A673 (cell line): ENCODE data around the gene NTS. TPM values are rescaled to one million over a fixed set of nuclear protein-coding genes. Genes with fewer than 3 reads are reported as not detected.

ENCODE experiments used
- BruUV-seq: library from RNA; stranded (reverse); fragments of 400-500 nt; replicated peaks from 2 replicates; lab custom pipeline; 2021; lab: Mats Ljungman, UMichigan
- CTCF ChIA-PET: fragments of 300-600 bp; sonication (Branson Sonifier 250); formaldehyde crosslinking; loops from one replicate; lab custom pipeline; 2022; ENCODE audit warnings: antibody characterized with exemption; lab: Charles Lee
- POLR2A ChIA-PET: fragments of 300-600 bp; sonication (Branson Sonifier 250); formaldehyde crosslinking; loops from one replicate; lab custom pipeline; 2022; ENCODE audit warnings: antibody characterized with exemption; ENCODE audit not compliant: low non-redundant PET; lab: Charles Lee
- DNase-seq: peaks from one replicate; pipeline ENCODE4 v3.0.0-alpha.2; 2015; ENCODE audit warnings: low spot score
- H3K27ac ChIP-seq: fragments of 200-600 bp; sonication (generic); 2 replicates; pipeline ENCODE4 v1.5.1; 2016; ENCODE audit warnings: mixed run types, low read depth, mild to moderate bottlenecking, mixed read lengths, antibody characterized with exemption, low read length; ENCODE audit not compliant: poor library complexity, severe bottlenecking
- H3K27me3 ChIP-seq: fragments of 200-600 bp; sonication (generic); replicated peaks from 2 replicates; pipeline ENCODE4 v1.6.1; 2017; ENCODE audit warnings: mixed run types, low read depth, mild to moderate bottlenecking, mixed read lengths, antibody characterized with exemption, low read length; ENCODE audit not compliant: insufficient read depth, poor library complexity
- H3K36me3 ChIP-seq: fragments of 200-600 bp; sonication (generic); 2 replicates; pipeline ENCODE4 v1.6.1; 2016; ENCODE audit warnings: mixed run types, mild to moderate bottlenecking, mixed read lengths, antibody characterized with exemption, low read length; ENCODE audit not compliant: insufficient read depth, poor library complexity, severe bottlenecking
- H3K4me1 ChIP-seq: fragments of 200-600 bp; sonication (generic); 2 replicates; pipeline ENCODE4 v1.6.1; 2017; ENCODE audit warnings: mixed run types, mild to moderate bottlenecking, mixed read lengths, antibody characterized with exemption, low read length; ENCODE audit not compliant: insufficient read depth, poor library complexity, severe bottlenecking
- H3K4me3 ChIP-seq: fragments of 200-600 bp; sonication (generic); 2 replicates; pipeline ENCODE4 v1.5.1; 2016; ENCODE audit warnings: low read depth, mixed run types, mild to moderate bottlenecking, mixed read lengths, low read length; ENCODE audit not compliant: poor library complexity, severe bottlenecking
- H3K9me3 ChIP-seq: fragments of 200-600 bp; sonication (generic); 2 replicates; pipeline ENCODE4 v1.6.1; 2016; ENCODE audit warnings: mixed run types, low read depth, mild to moderate bottlenecking, mixed read lengths, antibody characterized with exemption, low read length; ENCODE audit not compliant: poor library complexity, severe bottlenecking
- CTCF ChIP-seq: fragments of 300-800, 200-600 bp; sonication (generic); conservative IDR thresholded peaks from 2 replicates; pipeline ENCODE4 v1.5.1; 2017; ENCODE audit warnings: low read depth, mild to moderate bottlenecking, antibody characterized with exemption, low read length, moderate library complexity, mixed read lengths
- EZH2 ChIP-seq: fragments of 200-600 bp; sonication (generic); IDR thresholded peaks from 2 replicates; pipeline ENCODE4 v1.6.1; 2017; ENCODE audit warnings: borderline replicate concordance, low read depth, mild to moderate bottlenecking, mixed read lengths, antibody characterized with exemption, low read length; ENCODE audit not compliant: poor library complexity, severe bottlenecking
- intact Hi-C: fragments of 100-400 bp; cut with micrococcal nuclease; formaldehyde crosslinking; loops from one replicate; pipeline ENCODE4 v1.10.0; 2022; ENCODE audit not compliant: unreplicated experiment
- total RNA-seq: library from RNA; stranded (reverse); gene quantifications from 2 replicates; pipeline ENCODE4 v1.2.3, GENCODE V29; 2021

NTS gene
- total RNA-seq, 1 experiment from 2014 or later, result 0.24 TPM

DNA sequence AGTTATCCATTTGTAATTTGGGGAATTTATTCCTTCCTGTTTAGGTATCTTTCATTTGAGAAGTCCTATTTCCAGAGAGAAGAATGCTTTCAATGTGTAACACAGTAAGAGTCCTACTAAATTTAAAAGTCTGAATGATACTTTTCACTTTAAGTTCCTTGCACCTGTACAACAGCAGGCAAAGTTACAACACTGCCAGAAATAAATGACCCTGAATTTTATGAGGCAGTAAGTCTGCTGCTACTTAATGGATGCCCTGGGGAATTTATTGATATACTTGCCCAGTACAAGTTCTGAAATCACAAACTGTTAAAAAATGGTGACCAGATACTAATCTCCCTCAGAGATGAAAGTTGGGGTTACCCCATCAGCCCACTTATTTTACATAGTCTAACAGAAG lies 53.1 kb downstream of the NTS start:
- ChIA-PET CTCF (no interaction called here), POLR2A (no interaction called here)
- no peak for DNase-seq
- peaks cover 3% of the 10 kb centered on the region for H3K4me1 ChIP-seq
- no peaks in the 10 kb centered on the region for H3K36me3 ChIP-seq
- H3K9me3 ChIP-seq, result no peaks in the 10 kb centered on the region
- H3K27me3 ChIP-seq, result no peaks in the 10 kb centered on the region
- no peak overlapping the region for H3K27ac ChIP-seq
- intact Hi-C loops, result loop anchor here (10.0 kb wide), 2 partner anchors 988 to 1918 kb away; no protein-coding TSS in a partner anchor
- BruUV-seq, result no TSS peak
- H3K4me3 ChIP-seq, result no peak overlapping the region
- no peak for TF ChIP-seq CTCF
- no peak for TF ChIP-seq EZH2

Other genes starting within 250 kb of the NTS start
- gene RASSF9, start 37.9 kb upstream of the NTS start, total RNA-seq, result 0.09 and 0.19 TPM in 2 replicates